ENCODE results near the gene PDCL2.
"Not testable (repeated sequence)": the region's sequence is repeated elsewhere in the genome, so short reads cannot be mapped to it uniquely, and the experiment has no call there.

Gene PDCL2

GRCh38 chr4:55582773-55583172 lies 9.3 kb downstream of the PDCL2 start:
- not testable (repeated sequence) for DNase-seq

DNA sequence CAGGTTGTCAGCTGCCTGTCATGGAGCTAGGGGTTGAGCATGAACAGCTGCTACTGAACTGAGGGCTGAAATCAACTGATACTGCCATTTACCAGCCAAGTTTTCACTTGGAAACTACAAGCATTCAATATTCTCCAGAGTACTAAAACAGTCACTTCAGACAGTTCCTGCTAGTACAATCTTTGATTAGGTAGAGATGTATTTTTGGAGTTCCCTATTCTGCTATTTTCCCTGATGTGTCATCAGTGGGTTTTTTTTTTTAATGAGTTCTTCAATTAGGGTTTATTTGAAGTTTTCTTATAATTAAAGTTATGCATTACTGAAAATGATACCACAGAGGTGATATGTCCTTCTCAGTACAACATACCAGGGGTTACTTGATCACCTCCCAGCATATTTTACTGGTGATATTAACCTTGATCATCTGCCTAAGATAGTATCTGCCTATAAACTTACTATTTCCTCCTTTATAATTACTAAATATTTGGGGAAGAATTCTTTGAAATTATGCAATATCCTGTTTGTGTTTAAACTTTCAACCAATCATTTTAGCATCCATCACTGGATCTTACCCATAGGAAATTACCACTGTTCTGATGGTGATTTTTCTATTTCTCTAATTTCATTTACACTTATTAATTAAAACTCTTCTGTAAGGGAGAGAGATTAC lies 13.6 kb downstream of the PDCL2 start:
- no peak for DNase-seq

DNA sequence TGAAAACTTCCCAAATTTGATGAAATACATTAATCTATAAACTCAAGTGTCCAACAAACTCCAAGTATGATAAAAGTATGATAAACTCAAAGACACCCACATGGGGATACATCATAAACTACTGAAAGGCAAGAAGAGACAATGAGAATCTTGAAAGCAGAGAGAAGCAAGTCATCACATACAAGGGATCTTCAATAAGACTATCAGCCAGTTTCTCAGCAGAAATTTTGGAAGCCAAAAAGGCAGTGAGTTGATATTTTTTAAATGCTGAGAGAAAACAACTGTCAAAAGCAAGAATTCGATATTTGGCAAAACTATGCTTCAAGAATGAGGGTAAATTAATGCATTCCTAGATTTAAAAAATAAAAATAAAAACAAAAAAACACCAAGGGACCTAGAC lies 16.5 kb downstream of the PDCL2 start:
- DNase-seq: no peak

DNA sequence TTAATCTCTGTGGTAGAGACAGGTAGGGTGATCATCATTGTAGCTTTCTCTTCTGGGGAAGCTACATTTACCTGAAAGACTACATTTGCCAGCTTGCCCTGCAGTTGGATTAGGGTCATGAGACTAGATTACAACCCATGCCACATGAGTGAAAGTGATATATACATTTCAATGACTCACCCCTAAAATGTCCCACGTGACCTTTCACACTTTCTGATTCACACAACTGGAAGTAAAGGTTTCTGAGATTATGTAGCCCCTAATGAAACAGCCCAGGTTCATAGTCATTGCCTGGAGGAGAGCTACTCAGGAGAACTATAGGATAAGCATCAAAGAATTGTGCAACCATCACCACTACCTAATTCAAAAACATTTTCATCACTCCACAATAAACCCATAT lies 17.8 kb downstream of the PDCL2 start:
- no peak for DNase-seq

DNA sequence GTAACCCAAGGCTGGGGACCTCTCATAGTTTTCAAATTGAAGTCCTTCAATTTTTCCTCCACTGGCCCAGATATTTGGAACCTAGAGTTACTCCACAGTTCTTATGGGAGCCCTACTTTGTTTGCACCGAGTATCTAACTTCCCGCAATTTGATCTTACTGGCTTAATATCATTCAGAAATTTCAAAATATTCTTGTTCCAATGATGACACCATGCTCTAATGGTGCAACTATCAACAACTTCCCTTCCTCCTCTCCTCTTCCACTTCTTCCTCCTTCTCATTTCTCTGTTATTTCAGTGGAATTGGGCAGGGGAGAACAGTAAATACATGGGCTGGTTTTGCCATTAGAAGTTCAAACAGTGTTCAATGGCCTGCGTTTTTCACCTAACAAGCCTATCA lies 20.2 kb downstream of the PDCL2 start:
- no peak for DNase-seq

DNA sequence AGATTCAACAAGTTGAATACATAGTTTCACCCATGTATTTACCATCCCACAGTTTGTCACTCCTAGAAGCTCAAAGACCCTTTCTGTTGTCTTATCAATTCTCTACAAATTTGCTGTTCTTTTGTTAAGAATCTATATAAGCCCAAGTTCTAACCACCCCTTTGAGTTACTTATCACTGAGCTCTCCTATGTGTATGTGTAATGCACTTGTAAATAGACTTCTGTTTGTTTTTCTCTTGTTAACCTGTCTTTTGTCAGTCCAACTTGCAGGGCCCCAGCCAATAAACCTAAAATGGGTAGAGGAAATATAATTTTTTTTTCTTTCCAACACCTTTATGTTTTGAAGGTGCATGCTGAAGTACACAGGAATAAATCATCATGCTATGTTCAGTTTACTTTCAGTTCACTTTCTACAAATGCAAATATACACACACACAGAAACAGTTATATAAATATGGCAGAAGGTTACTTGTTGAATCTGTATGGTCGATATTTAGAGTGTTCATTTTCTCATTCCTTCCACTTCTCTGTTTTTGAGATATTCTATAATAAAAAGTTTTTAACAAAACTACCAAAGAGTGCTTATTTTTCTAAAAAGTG lies 23.0 kb downstream of the PDCL2 start:
- no peak for DNase-seq

GRCh38 chr4:55561889-55562288 lies 30.2 kb downstream of the PDCL2 start:
- DNase-seq: no peak

- no peak for DNase-seq
Measured at GRCh38 chr4:55560096-55560495, 31.9 kb downstream of the PDCL2 start.

DNA sequence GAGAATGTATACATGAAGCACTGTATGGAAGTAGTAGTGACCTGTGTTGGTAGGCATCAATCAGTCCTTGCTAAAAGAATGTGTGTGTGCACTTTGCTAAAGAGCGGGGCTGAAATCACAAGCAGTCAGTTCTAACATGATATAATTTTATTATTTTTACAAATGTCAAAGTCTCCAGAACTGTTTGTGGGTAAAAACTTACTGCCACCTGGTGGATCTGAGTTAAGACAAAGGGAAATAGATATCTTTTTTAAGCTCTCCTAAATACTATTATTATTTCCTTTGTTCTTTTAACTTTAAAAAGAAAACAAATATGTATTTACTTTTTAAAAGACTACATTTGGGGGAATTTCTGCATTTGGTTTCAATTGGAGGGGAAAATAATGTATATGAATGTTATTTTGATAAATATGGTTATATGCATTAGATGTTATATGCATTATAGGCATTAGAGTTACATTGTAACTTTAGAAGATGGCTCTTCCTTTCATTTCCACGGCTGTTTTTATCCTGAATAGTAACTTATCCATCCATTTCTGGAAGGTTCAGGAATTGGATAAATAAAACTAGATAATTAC lies 37.5 kb downstream of the PDCL2 start:
- DNase-seq: peak; percentile 58

DNA sequence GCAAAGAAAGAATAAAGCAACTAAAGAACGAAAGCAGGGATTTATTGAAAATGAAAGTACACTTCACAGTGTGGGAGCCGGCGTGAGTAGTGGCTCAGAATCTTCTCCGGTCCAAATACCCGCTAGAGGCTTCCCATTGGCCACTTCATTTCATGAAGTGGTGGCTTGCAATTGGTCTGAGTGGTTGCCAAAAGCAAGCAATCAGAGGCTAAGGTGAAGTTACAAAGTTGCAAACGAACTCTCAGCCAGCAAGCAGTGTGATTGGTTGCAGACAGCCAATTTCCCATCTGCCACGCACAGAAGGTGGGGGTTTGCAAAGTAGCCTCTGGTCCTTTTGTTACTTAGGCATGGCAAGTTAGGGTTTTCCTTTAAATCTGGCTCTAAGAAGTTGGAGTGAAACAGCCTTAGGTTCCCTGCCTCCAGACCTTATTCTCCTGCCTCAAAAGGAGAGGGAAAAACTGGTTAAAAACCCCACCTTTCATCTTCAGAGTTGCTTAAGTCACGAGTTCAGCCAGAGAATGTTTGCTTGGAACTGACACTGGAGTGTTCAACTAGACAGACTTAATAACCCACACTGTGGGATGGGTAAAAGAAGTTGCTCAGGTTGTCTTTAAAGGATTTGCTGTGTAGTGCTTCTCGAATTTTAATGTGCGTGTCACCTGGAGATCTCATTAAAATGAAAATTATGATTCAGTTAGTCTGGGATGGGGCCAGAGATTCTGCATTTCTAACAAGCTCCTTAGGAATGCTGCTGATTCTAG lies 38.4 kb downstream of the PDCL2 start:
- peak; percentile 38 for DNase-seq

- not testable (repeated sequence) for DNase-seq
Measured at GRCh38 chr4:55551964-55552363, 40.1 kb downstream of the PDCL2 start.

DNA sequence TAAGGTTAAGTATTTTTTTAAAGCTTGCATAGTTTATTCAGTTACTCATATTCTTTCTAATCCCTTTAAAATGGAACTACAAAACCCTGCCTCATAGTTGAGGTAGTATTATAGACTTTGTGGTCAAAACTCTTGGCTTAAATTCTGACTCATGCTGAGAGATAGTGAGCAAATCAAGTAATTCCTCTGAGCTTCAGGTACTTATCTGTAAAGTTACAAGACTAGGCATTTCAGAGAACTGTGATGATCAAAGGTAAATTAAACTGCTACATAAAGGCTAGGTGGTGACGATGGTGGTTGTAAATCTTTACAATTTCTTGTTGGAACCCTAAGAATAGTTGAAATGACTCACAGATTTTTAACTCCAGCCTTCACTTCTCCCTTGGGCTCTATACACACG lies 42.2 kb downstream of the PDCL2 start:
- peak; percentile 39 for DNase-seq

DNA sequence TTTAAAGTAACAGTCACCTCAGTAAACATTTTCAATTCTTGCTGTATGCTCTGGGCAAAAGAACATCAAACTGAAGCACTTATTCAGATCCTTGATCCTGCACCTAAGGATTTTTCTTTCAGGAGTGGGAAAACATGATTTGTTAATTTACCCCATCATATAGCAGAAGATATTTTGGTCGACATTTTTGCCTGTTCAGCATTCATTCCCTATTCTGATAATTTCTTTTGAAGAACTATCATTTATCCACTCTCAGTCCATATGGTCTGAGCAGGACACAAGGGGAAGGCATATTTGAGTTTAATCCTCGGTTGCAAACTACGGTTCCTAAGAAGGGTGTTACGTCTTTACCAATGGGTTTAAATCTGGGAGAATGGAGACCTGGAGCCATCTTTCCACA lies 44.1 kb downstream of the PDCL2 start:
- no peak for DNase-seq

DNA sequence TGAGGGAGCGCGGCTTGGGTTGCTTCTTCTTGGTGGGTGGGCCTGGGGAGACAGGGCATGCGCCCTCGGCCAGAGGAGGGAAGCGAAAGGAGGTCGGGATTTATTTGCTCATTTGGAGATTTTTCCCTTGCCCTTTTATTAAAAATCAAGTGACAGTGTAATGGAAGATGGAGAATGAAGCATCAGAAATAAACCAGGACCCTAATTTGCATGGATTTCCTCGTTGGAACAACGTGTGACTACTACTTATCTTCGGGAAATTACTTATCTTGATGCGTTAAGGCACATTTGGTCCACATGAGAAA lies 44.6 kb downstream of the PDCL2 start:
- no peak for DNase-seq

DNA sequence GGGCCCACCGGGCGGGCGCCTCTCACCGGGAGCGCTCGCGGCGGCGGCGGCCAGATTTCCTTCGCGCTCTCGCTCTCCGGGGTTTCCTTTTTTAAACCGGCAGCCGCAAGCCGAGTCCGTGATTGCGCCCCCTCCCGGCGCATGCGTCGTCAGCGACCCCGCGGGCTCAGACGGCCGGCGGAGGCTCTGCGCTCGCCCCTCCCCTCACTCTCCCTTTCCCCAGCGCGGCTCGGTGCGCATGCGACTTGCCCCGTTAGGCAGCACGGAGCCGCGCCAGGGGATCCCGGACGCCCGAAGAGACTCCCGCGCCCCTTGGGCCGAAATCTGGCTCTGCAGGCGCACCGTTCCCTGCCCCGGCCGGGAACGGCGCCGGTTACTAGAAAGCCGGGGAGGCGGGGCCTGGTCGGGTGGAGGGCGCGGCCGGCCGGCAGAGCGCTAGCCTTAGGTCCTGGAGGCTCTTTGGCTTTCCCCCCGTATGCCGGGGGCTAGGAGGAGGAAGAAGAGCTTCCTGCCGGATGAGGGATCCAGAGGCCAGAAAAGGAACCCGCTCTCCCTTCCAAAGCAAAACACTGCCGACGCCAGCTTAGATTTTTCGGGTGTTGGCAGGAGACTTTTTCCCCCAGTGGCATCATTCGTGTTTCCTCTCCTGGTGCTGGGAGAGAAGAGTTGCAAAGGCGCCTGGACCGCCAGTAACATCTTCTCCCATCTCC lies 45.1 kb downstream of the PDCL2 start, which contains the start of gene CLOCK:
Gene CLOCK, minus strand, starts transcription at position 154 of the 710 bp plus-strand sequence. CDS start 64,124 bp downstream, outside the sequence.
- peak; percentile 86 for DNase-seq

DNA sequence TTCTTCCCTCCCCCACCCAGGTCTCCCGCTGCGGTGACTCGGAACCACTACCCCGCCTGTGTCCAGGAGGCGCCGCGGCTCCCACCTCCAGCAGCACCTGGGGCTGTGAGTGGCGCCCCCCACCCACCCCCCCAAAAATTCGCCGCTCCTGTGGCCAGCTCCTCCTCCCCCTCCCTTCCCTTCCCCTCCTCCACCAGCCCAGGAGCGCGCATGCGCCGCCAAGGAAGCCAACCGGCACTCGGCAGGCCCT lies 45.6 kb downstream of the PDCL2 start:
- no peak for DNase-seq

- DNase-seq: peak; percentile 59
Measured at GRCh38 chr4:55545641-55546505, 46.2 kb downstream of the PDCL2 start.

DNA sequence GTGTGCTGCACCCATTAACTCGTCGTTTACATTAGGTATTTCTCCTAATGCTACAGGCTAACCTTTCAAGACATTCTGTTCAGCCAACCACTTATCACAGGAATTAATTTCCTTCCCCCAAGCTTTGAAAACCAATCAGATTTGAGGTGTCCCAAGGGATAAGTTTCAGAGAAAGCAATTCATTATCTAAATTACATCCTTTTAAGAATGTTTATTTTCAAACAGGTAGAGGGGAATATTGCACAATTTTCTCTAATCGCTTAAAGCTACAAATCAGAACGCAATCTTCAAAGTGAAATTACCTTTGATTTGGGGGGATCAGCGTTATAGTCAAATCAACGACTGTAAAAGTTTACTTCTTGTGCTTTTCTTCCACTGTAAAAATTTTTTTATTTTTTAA lies 46.9 kb downstream of the PDCL2 start:
- DNase-seq: no peak

DNA sequence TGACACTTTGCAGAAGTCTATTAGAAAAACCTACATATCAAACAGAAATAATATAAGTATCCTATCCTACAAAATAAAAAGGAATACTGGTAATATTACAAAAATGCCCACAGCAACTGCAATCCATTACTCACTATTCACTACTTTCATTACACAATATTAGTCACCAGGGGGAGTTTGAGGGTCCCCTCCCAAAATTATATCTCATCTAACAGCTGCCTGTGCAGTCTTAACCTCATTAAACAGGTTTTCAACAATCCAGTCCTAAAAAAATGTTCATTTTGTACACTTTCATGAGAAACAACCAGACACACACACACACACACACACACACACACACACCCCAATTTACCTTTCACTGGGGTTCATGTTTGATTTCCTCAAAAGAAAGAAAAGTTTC lies 48.2 kb downstream of the PDCL2 start:
- DNase-seq: no peak

DNA sequence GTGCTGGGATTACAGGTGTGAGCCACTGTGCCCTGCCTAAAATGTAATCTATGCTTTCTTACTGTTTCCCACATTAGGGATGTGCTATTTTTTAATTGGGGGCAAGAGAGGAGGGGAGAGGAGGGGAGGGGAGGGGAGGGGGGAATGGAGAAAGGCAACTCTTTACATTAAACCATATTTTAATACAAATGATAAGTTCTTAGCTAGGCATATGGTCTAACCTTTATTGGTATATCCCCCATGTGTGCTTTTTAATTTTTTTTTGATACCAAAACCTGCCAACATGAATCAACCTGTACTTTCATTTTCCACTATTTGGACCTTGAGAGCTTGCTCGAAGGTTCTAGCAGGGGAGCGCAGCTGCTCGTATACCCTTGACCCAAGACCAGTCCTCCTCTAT lies 51.8 kb downstream of the PDCL2 start:
- no peak for DNase-seq

DNA sequence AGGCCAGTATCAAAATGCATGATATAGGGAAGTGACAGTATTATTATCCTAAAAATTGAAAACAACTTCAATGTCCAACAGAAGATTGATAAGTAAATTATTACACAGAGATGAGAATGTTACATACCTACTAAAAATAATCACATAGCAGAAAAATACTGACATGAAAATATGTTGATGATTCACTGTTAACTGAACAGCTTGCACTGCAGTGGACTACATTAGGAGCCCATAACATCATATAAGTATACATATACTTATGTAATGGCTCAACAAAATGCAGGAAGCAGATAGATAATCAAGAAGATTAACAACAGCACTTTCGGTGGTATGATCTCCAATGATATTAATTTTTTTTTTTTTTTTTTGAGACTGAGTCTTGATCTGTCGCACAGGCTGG lies 52.4 kb downstream of the PDCL2 start:
- DNase-seq: no peak

DNA sequence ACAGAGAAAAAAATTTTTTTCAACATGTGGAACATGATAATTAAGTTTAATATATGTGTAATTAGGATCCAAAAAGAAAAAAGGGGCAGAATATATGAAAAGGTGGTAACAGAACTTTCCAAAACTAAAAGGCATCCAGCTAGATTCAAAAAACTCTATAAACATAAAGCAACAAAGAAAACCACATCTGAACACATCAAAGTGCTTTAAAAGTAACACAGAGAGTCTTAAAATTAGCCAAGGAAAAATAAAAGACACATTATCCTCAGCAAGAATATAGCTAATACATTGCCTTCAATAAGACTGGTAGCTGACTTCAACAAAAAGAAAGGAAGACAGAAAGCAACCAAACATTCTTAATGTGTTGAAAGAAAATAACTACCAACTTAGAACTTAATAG lies 53.5 kb downstream of the PDCL2 start:
- DNase-seq: no peak

DNA sequence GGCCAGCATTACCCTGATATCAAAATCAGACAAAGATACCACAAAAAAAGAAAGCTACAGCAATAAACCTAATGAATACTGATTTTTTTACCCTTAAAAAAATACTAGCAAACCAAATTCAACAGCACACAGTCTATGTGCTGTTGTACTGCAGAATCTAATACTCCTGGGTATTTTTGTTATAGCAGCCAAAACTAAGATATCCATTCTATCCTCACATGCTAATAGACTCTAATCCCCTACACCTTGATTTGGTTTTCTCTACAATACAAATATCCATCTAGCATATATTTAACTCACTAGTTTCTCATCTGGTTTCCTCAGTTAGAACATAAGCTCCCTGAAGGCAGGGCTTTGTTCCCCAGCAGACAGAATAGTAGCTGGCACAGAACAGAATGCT lies 57.7 kb downstream of the PDCL2 start:
- DNase-seq: no peak

All from CD4-positive, alpha-beta T cell treated with Interleukin-4 for 4 hours (primary cell).